ENCODE data around the gene ZNF487. TPM values are rescaled to one million over a fixed set of nuclear protein-coding genes. Genes with fewer than 3 reads are reported as not detected.

The ZNF487 gene
- total and polyA plus RNA-seq, 2 of the 13 experiments (the other 11 are each of a cell fraction or from before 2014, with no cell fraction given): 7.4 to 8.8 TPM

DNA sequence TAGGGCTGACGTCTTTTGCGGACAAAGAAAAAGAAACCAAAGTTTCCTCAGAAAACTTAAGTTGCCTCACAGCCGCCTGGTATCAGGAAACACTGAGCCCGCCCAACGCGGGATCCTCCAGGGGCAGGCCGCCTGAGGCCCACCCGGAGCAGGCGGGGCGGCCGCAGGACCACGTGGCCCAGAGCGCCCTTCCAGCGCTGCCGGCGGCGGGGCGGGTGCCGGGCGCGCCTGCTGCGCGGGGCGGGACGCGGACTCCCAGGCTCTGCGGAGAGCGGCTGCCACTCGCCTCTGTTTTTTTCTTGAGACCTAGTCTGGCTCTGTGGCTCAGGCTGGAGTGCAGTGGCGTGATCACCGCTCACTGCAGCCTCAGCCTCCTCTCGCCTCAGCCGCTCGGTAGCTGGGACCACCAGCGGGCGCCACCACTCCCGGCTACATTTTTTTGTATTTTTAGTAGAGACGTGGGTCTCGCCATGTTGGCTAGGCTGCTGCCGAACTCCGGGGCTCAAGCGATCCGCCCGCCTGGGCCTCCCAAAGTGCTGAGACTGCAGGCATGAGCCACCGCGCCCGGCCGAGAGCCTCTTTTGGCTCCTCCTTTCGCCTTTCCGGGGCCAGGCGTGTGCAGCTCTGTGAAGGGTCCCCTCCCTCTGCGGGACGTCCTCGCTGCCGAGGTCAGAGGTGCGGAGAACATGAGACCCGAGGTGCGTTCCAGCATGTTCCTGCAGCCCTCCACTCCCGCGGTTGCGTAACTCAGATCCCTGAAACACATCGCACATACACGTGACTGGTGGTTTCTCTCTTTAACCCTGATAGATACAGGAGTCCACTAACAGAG lies 16.3 kb upstream of the ZNF487 start (continued):
- TF ChIP-seq ETV5 (CRISPR knock-in tag; IDR thresholded peaks at IDR 0.05; ENCODE audit: borderline replicate concordance) (peak; percentile 81), JARID2 (CRISPR knock-in tag; IDR thresholded peaks at IDR 0.05; ENCODE audit: insufficient replicate concordance) (peak; percentile 82), RFX5 (IDR thresholded peaks at IDR 0.05; ENCODE audit: low read depth, low read length) (no peak), POLR2AphosphoS5 (IDR thresholded peaks at IDR 0.05; ENCODE audit: low read depth, low read length) (peak; percentile 70), ZIK1 (CRISPR knock-in tag; IDR thresholded peaks at IDR 0.05; ENCODE audit: borderline replicate concordance, low read depth) (peak; percentile 94; the same call in 1 of the 2 replicates), ZNF564 (CRISPR knock-in tag; IDR thresholded peaks at IDR 0.05) (peak; percentile 95), ZNF383 (CRISPR knock-in tag; IDR thresholded peaks at IDR 0.05; ENCODE audit: borderline replicate concordance) (no peak; the same call in 1 of the 2 replicates), ZNF703 (CRISPR knock-in tag; IDR thresholded peaks at IDR 0.05; ENCODE audit: borderline replicate concordance) (peak; percentile 99), ZNF547 (CRISPR knock-in tag; IDR thresholded peaks at IDR 0.05) (peak; percentile 93), RFXAP (CRISPR knock-in tag; IDR thresholded peaks at IDR 0.05; ENCODE audit: borderline replicate concordance) (peak; percentile 96), ZNF335 (CRISPR knock-in tag; IDR thresholded peaks at IDR 0.05) (peak; percentile 88), HIVEP1 (CRISPR knock-in tag; IDR thresholded peaks at IDR 0.05) (peak; percentile 97), RARG (CRISPR knock-in tag; IDR thresholded peaks at IDR 0.05; ENCODE audit: low read depth) (peak; percentile 87; the same call in 1 of the 2 replicates), REXO4 (CRISPR knock-in tag; IDR thresholded peaks at IDR 0.05; ENCODE audit: borderline replicate concordance) (peak; percentile 96; the same call in 1 of the 2 replicates), ZFP36L2 (CRISPR knock-in tag; IDR thresholded peaks at IDR 0.05) (peak; percentile 95), ZNF180 (CRISPR knock-in tag; IDR thresholded peaks at IDR 0.05; ENCODE audit: borderline replicate concordance, low read depth) (peak; percentile 86; the same call in 1 of the 2 replicates), ZNF354B (CRISPR knock-in tag; IDR thresholded peaks at IDR 0.05) (peak; percentile 89; the same call in 1 of the 2 replicates)
- TF ChIP-seq, protein P1, sequence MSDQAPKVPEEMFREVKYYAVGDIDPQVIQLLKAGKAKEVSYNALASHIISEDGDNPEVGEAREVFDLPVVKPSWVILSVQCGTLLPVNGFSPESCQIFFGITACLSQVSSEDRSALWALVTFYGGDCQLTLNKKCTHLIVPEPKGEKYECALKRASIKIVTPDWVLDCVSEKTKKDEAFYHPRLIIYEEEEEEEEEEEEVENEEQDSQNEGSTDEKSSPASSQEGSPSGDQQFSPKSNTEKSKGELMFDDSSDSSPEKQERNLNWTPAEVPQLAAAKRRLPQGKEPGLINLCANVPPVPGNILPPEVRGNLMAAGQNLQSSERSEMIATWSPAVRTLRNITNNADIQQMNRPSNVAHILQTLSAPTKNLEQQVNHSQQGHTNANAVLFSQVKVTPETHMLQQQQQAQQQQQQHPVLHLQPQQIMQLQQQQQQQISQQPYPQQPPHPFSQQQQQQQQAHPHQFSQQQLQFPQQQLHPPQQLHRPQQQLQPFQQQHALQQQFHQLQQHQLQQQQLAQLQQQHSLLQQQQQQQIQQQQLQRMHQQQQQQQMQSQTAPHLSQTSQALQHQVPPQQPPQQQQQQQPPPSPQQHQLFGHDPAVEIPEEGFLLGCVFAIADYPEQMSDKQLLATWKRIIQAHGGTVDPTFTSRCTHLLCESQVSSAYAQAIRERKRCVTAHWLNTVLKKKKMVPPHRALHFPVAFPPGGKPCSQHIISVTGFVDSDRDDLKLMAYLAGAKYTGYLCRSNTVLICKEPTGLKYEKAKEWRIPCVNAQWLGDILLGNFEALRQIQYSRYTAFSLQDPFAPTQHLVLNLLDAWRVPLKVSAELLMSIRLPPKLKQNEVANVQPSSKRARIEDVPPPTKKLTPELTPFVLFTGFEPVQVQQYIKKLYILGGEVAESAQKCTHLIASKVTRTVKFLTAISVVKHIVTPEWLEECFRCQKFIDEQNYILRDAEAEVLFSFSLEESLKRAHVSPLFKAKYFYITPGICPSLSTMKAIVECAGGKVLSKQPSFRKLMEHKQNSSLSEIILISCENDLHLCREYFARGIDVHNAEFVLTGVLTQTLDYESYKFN (CRISPR knock-in tag; conservative IDR thresholded peaks at IDR 0.05): peak; percentile 89
- TF ChIP-seq, protein P2, sequence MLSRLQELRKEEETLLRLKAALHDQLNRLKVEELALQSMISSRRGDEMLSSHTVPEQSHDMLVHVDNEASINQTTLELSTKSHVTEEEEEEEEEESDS (CRISPR knock-in tag; IDR thresholded peaks at IDR 0.05; ENCODE audit: borderline replicate concordance): 0 out of 2 replicates have a peak, but pooled peaks have one; percentile 75
- TF ChIP-seq, protein P3, sequence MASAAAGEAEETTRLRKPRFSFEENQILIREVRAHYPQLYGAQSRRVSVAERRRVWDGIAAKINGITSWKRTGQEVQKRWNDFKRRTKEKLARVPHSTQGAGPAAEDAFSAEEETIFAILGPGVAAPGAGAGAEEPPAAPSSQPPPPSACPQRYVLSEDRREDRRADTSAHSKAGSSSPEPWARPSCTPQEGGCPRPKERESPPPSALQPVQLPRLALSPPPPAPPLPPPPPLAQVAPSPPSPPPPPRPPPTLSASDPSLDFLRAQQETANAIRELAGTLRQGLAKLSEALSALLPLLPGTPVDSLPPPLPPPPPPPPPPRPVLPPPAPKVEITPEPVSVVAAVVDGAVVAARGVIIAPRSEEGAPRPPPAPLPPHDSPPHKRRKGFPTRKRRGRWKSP (CRISPR knock-in tag; IDR thresholded peaks at IDR 0.05): peak; percentile 99
- TF ChIP-seq, protein P4, sequence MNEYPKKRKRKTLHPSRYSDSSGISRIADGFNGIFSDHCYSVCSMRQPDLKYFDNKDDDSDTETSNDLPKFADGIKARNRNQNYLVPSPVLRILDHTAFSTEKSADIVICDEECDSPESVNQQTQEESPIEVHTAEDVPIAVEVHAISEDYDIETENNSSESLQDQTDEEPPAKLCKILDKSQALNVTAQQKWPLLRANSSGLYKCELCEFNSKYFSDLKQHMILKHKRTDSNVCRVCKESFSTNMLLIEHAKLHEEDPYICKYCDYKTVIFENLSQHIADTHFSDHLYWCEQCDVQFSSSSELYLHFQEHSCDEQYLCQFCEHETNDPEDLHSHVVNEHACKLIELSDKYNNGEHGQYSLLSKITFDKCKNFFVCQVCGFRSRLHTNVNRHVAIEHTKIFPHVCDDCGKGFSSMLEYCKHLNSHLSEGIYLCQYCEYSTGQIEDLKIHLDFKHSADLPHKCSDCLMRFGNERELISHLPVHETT (CRISPR knock-in tag; conservative IDR thresholded peaks at IDR 0.05): peak; percentile 87

Data from HepG2 (cell line).